GM23338 (cell line): Measurements from ENCODE around the gene IDI2.

ENCODE experiments used
- CREB1 ChIP-seq: fragments of 250-450 bp; sonication (Bioruptor Pico); IDR thresholded peaks from 2 replicates; pipeline ENCODE4 v1.5.0; 2020; ENCODE audit warnings: low read depth, mild to moderate bottlenecking, moderate library complexity
- CTCF ChIP-seq, 2 experiments: fragments of 200-600 bp in 1 of 2; sonication (generic) in 1 of 2; conservative IDR thresholded peaks; 2 replicates each; pipeline versions ENCODE4 v1.5.1 to v1.6.1; 2016 to 2017; ENCODE audit warnings: antibody characterized with exemption in 2 of 2, low read depth in 2 of 2, mild to moderate bottlenecking in 2 of 2, moderate library complexity in 1 of 2
- ETS1 ChIP-seq: IDR thresholded peaks from 2 replicates; pipeline ENCODE4 v1.6.1; 2016; ENCODE audit warnings: antibody characterized with exemption
- EZH2 ChIP-seq: fragments of 200-600 bp; sonication (generic); IDR thresholded peaks from one replicate; pipeline ENCODE4 v1.8.0; 2017; ENCODE audit warnings: antibody characterized with exemption, mild to moderate bottlenecking, low read depth; ENCODE audit not compliant: unreplicated experiment
- EZH2phosphoT487 ChIP-seq: fragments of 200-600 bp; sonication (generic); IDR thresholded peaks from one replicate; pipeline ENCODE4 v1.8.1; 2018; ENCODE audit warnings: antibody characterized with exemption; ENCODE audit not compliant: unreplicated experiment
- POLR2AphosphoS5 ChIP-seq: IDR thresholded peaks from 2 replicates; pipeline ENCODE4 v1.6.1; 2016; ENCODE audit warnings: antibody characterized with exemption, low read depth
- ZNF114 ChIP-seq: fragments of 250-450 bp; sonication (Bioruptor Pico); IDR thresholded peaks from 2 replicates; pipeline ENCODE4 v1.5.0; 2020; ENCODE audit warnings: mild to moderate bottlenecking, moderate library complexity
- ZNF462 ChIP-seq: fragments of 250-450 bp; sonication (Bioruptor Pico); IDR thresholded peaks from 2 replicates; pipeline ENCODE4 v1.5.0; 2020; ENCODE audit warnings: mild to moderate bottlenecking, moderate library complexity

- TF ChIP-seq CREB1 (CRISPR knock-in tag) (no peak), CTCF (conservative IDR thresholded peaks at IDR 0.05; ENCODE audit: low read depth in 2 of 2) (no peak), EZH2phosphoT487 (no peak), ZNF114 (CRISPR knock-in tag) (no peak), EZH2 (no peak), POLR2AphosphoS5 (no peak), ETS1 (no peak), ZNF462 (CRISPR knock-in tag) (no peak)
These were observed 36.8 kb downstream of the IDI2 start for GRCh38 chr10:988667-989545.
